Nucleus accumbens (tissue), 56 donors: ENCODE measurements around the gene CFAP74.

ENCODE experiments used
- DNase-seq, 56 donors: peaks; one replicate each; lab custom pipeline; 2025; lab: John Stamatoyannopoulos, UW

The CFAP74 gene

GRCh38 chr1:1972976-1973715 is 30.4 kb downstream of the CFAP74 start:
- no peak for DNase-seq

GRCh38 chr1:1971688-1972087 is 31.9 kb downstream of the CFAP74 start:
- no peak for DNase-seq

GRCh38 chr1:1971017-1971416 is 32.6 kb downstream of the CFAP74 start:
- DNase-seq = no peak

- no peak for DNase-seq
These were observed 33.5 kb downstream of the CFAP74 start for GRCh38 chr1:1969953-1970716.

GRCh38 chr1:1969505-1969900 is 34.1 kb downstream of the CFAP74 start:
- DNase-seq = no peak

GRCh38 chr1:1968767-1969504 is 34.6 kb downstream of the CFAP74 start:
- DNase-seq = no peak

GRCh38 chr1:1967879-1968278 is 35.7 kb downstream of the CFAP74 start:
- no peak for DNase-seq

- DNase-seq = no peak
These were observed 36.4 kb downstream of the CFAP74 start for GRCh38 chr1:1967151-1967550.

- DNase-seq = peak in 4 of 56 donors; percentile 10 to 28 (median 20)
These were observed 37.4 kb downstream of the CFAP74 start for GRCh38 chr1:1966071-1966740.

GRCh38 chr1:1965546-1965945 is 38.0 kb downstream of the CFAP74 start:
- no peak for DNase-seq

- no peak for DNase-seq
These were observed 38.8 kb downstream of the CFAP74 start for GRCh38 chr1:1964811-1965210.

GRCh38 chr1:1963570-1963969 is 40.0 kb downstream of the CFAP74 start:
- no peak for DNase-seq

GRCh38 chr1:1962752-1963151 is 40.8 kb downstream of the CFAP74 start:
- no peak for DNase-seq

- no peak for DNase-seq
These were observed 42.9 kb downstream of the CFAP74 start for GRCh38 chr1:1960480-1961196.

- peak in 41 of 56 donors; percentile 5 to 84 (median 37) for DNase-seq
These were observed 43.6 kb downstream of the CFAP74 start for GRCh38 chr1:1959840-1960479.

GRCh38 chr1:1959459-1959839 is 44.1 kb downstream of the CFAP74 start:
- no peak for DNase-seq

GRCh38 chr1:1958071-1958541 is 45.5 kb downstream of the CFAP74 start:
- no peak for DNase-seq

- DNase-seq = no peak
These were observed 46.0 kb downstream of the CFAP74 start for GRCh38 chr1:1957533-1957961.
